Stimulated activated CD4-positive, alpha-beta T cell treated with anti-CD3 and anti-CD28 coated beads, Interleukin-1b, Interleukin-23, amount 100 ng/mL, for 48 hours (primary cell): ENCODE data around the gene ANKRD28.

Source experiments
- DNase-seq: peaks from one replicate; pipeline ENCODE4 v3.0.0-alpha.2; 2020

ANKRD28 gene

GRCh38 chr3:15716178-15716577 is 81.6 kb downstream of the ANKRD28 start:
- no peak for DNase-seq

- DNase-seq: no peak
Observed at GRCh38 chr3:15714448-15714847, 83.3 kb downstream of the ANKRD28 start.

GRCh38 chr3:15713364-15713763 is 84.4 kb downstream of the ANKRD28 start:
- DNase-seq: no peak

GRCh38 chr3:15711281-15711680 is 86.5 kb downstream of the ANKRD28 start:
- no peak for DNase-seq

DNA sequence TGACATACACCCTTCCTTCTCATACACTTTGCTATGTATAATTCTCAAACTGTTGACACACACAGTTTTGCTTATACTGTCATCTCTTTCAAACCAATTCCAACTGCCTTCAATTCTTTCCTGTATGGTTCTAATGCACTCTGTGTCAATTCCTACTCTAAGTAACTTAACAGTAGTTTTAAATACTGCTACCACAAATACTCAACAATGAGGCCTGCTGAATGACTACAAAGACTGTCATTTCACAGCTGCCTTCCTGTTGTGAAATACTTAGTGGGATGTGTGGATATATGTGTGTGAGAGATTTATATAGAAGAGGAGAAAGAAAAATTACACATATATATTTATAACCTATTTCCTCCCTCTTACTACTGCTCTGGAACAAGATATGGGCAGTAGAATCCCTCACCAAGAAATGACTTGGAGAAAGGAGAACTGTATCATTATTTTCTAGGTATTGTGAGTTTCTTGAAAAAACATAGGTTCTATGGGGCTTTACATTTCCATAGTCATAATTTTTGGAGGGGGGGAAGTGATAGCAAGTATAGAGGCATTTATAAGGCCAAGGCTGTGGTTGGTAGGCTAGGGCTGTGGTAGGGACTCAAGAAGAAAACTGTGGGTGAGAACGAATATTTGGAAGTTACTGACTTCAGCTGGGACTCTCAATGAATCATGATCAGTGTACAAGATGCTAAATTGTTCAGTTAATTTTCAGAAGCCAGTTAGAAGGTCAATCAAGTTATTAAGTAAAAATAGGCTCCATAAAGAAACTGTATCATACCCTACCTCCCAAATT is 88.7 kb downstream of the ANKRD28 start:
- DNase-seq: no peak

DNA sequence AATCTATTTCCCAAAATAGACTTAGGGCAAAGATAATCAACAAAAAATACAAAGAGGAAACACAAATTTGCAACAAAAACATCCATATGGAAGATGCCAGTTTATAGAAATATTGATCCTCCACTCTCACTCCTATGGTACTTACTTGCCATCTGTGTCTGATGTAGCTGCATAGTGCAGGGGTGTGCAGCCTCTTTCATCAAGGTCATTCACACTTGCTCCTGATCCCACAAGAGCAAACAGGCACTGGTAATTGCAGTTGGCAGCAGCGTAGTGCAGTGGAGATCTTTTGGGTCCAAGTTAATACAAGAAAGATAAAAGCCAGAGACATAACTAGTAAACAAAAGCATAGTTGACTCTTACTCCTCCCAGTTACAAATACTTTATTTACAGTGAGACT is 90.0 kb downstream of the ANKRD28 start:
- DNase-seq: no peak

DNA sequence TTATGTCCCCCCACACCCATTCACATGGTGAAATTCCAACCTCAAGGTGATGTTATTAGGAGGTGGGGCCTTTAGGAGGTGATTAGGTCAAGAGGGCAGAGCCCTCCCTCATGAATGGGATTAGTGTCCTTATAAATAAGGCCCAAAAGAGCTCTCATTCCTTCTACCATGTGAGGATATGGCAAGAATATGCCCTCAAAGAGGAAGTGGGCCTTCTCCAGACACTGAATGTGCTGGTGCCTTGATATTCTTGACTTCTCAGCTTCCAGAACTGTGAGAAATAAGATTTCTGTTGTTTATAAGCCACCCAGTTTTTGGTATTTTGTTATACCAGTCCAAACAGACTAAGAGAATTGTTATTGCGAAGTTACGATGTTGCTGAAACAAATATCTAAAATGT is 94.4 kb downstream of the ANKRD28 start:
- no peak for DNase-seq

DNA sequence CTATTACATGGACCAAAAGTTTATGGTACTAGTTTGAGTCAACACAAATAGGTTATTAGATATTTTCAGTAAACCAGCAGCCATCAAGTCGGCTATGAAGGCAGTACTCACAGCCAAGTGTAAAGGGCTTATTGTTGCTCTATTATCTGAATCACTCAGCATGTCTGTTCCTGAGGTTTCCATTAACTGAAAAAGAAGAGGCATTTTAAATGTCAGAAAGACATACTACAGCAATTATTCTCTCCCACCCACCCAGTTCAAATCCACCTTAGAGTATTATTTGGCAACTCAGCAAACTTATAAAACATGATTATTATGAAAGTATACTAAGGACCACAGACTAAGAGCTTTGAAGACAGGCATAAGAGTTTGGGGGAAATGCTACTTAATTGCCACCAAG is 103.2 kb downstream of the ANKRD28 start:
- no peak for DNase-seq

DNA sequence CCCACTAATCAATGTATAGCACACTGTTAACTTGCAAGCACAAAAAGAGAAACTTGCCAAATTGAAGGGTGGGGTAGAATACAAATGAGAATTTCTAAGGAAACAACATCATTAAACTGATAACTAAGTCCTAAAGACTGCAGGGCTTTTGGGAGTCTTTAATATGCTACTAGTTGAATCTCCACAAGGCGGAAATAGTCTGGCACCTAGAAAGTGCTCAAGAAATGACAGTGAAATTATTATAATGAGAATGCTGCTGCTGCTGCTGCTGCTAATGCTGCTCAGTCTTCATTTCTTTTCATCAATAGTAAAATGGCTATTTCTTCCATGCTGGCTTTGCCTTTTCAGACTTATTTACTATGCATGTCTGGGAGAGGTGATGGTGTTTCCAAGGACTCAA is 104.4 kb downstream of the ANKRD28 start:
- DNase-seq: no peak

GRCh38 chr3:15690748-15691147 is 107.0 kb downstream of the ANKRD28 start:
- DNase-seq: no peak

DNA sequence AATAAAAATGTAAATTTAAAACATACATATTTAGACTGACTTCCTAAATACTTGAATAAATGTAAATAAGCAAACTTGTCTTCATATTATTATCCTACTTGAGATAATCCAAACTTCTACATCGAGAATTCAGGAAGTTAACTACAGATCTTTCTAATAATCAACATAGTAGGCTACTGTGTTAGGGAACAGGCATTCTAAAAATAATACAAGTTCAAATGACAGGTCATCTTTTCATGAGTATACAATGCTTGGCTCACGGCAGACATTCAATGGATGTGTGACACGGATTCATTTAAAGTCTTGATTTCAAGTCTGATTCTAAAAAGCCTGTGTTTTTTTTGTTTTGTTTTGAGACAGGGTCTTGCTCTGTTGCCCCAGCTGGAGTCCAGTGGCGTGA is 107.5 kb downstream of the ANKRD28 start:
- no peak for DNase-seq

DNA sequence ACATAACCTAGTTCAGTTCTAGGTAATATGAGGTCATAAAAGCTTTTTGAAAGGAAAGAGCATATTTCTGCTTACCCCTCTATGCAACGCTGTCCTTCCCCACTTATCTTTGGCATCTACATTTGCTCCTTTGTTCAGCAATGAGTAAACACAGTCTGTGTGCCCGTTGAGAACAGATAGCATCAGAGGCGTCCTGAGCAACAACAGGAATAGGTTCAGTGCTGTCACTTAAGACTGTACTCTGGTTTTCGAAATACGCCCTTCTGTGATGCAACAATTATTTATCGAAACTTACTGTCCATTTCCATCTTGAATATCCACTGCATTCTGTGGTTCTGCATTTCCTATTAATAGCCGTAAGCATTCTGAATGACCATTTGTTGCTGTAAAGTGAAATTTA is 111.9 kb downstream of the ANKRD28 start:
- no peak for DNase-seq

- no peak for DNase-seq
Observed at GRCh38 chr3:15683253-15683652, 114.5 kb downstream of the ANKRD28 start.

GRCh38 chr3:15682561-15683185 is 115.1 kb downstream of the ANKRD28 start:
- no peak for DNase-seq

- no peak for DNase-seq
Observed at GRCh38 chr3:15681668-15682067, 116.1 kb downstream of the ANKRD28 start.

GRCh38 chr3:15679306-15679705 is 118.5 kb downstream of the ANKRD28 start:
- DNase-seq: no peak

DNA sequence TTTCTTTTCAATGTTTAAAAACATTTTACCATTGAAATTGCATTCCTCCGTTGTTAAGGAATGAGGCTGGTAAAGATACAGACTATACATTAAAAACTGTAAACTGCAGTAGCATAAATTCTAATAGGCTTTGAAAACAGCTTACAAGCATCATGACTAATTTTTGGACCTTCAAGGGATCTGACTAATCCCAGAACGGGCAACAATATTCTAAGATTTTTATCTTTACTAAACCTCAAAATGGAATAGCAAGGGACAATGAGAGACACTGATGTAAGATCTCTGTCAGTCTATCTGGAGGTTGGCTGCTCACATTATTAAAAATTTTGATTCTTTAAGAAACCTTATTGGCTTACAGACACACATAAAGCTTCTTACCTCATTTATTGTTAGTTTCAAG is 121.5 kb downstream of the ANKRD28 start:
- DNase-seq: no peak

GRCh38 chr3:15673536-15673935 is 124.2 kb downstream of the ANKRD28 start:
- no peak for DNase-seq

GRCh38 chr3:15667484-15667883 is 130.3 kb downstream of the ANKRD28 start:
- DNase-seq: peak; percentile 19

- DNase-seq: no peak
Observed at GRCh38 chr3:15666277-15666676, 131.5 kb downstream of the ANKRD28 start.

- DNase-seq: no peak
Observed at GRCh38 chr3:15665510-15666150, 132.1 kb downstream of the ANKRD28 start.

DNA sequence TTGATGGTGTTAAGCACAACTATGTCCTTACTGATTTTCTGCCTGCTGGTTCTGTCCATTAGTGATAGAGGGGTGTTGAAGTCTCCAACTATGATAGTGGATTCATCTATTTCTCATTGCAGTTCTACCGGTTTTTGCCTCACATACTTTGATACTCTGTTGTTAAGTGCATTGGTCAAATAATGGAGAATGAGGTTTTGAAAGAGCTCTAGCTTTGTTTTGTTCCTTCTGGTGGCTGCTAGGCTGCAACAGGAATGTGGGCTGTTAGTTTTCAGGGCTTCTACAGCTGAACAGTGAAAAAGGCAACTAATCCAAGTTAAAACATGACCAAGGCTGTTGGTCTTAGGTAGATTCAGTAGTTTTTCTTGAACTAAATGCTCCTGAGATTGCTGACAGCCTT is 133.6 kb downstream of the ANKRD28 start:
- DNase-seq: no peak

DNA sequence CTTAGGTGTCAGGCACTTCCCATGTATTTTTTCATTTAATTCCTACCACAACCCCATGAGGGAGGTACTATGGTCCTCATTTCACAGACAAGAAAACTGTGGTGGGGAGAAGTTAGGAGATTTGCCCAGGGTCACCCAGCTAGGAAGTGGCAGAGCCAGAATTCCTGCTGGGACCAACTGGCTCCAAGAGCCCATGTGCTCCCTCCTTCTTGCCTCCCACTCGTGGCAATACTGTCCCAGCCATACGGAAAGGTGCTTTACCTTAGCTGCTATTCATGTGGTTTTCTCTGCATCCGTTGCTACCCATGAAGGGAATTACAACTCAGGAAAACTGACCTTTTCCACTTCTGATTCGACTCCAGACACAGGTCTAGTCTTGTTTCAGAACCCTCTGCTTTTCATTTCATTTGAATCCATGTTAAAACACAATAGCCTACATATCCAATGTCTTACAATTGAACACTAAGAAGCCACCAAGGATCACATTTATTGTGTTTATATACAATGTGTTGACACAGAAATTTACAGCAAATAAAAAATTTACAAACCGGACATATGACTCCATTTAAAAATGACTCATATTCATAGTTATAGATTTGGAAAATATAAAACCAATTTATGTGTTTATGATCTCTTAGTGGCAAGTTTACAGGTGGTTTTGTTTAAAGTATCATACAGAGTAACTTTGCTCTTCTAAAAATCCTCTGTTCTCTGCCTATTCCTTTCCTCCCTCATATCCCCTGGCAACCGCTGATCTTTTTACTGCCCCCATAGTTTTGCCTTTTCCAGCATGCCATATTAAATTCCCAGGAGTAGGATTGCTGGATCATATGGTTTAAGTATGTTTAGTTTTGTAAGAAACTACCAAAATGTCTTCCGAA is 137.5 kb downstream of the ANKRD28 start:
- DNase-seq: no peak
